HG03565 (cell line): ENCODE measurements around the gene LRRC55.

Source experiments
- ATAC-seq: cut with Tn5 transposase; IDR thresholded peaks from one replicate; pipeline ENCODE4 v1.9.1; 2021; ENCODE audit warnings: mild to moderate bottlenecking, moderate library complexity; ENCODE audit not compliant: unreplicated experiment

LRRC55 gene

GRCh38 chr11:57231539-57232253 is 49.9 kb downstream of the LRRC55 start:
- ATAC-seq: no peak

GRCh38 chr11:57233702-57234101 is 51.9 kb downstream of the LRRC55 start:
- ATAC-seq: no peak

- ATAC-seq: no peak
Observed at GRCh38 chr11:57235761-57236703, 54.3 kb downstream of the LRRC55 start.

DNA sequence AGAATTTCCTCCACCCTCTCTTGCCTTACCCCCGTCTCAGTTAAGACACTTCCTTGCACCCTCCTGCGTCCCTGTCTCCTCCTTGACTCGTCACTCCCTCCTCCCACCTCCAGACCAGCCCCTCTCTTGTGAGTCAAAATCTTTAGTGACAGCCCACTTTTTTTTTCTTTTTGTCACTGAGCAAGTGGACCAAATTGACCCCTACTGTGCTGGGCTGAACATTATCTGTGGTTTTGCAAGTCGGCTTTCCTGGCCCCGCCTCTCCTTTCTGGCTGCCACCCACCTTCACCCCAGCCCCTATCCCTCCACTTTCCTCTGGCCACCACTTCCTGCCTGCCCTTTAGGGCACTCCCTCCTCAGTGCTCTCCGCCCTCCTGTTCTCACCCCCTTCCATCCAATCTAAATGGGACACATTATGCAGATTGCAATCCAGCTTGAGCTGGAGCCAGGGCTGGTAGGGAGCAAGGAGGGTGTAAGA is 55.5 kb downstream of the LRRC55 start, which contains the start of gene APLNR:
APLNR (minus strand) TSS at position 47 of the 478 bp plus-strand sequence. CDS start 246 bp downstream, outside the sequence.
- ATAC-seq: no peak

- no peak for ATAC-seq
Observed at GRCh38 chr11:57239348-57239747, 57.6 kb downstream of the LRRC55 start.

- no peak for ATAC-seq
Observed at GRCh38 chr11:57240007-57240406, 58.3 kb downstream of the LRRC55 start.

- ATAC-seq: no peak
Observed at GRCh38 chr11:57240757-57241156, 59.0 kb downstream of the LRRC55 start.
